GM19328 (cell line): ENCODE results near the gene BBX.

Experiments
- ATAC-seq: cut with Tn5 transposase; IDR thresholded peaks from one replicate; pipeline ENCODE4 v1.9.1; 2021; ENCODE audit warnings: mild to moderate bottlenecking, moderate library complexity; ENCODE audit not compliant: unreplicated experiment

BBX gene

DNA sequence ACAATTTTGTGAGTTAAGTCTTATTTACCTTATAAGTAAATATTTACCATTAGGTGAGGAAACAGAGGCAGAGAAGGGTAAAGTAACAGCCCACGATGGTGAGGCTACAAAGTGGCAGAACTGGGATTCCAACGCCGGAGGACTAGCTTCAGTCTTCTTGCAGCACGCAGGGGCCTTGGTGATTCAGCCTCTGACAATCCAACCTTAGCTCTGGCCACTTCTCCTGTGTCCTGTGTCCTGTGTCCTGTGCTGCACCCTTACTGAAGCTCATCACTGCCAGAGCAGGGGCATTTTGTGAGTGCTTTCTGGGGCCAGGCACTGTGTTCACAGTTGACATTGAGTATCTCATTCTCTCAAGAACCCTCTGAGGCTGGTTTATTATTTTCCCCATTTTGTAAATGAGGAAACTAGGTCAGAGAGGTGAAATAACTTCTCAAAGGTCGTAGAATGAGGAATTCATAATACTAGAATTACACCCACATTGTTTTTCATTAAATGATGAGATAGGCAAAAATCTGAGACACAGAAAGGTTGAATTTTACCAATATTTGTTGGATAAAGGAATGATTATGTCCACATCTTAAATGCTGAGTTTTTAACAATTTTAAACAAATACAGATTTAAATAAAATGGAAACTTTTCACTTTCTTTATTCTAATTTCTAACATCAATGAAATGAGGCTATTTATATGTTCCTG is 215.9 kb downstream of the BBX start:
- no peak for ATAC-seq

DNA sequence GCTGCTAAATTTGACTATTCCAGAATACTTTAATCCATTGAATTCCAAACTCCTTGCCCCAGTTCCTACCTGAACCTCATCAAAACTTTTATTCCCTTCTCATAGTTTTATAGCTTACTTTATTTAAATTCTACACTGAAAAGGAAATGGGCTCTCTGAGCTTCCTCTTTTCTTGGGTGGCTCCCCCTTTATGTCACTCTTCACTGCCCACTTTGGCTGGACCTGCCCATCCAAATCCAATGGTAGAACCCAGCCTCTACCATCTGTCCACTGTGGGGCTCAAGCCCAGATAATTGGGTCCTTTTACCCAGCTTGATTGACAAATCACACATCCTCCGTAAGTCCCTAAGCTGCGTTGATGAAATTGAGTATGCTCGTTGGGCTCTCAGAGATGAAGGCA is 216.5 kb downstream of the BBX start:
- no peak for ATAC-seq

DNA sequence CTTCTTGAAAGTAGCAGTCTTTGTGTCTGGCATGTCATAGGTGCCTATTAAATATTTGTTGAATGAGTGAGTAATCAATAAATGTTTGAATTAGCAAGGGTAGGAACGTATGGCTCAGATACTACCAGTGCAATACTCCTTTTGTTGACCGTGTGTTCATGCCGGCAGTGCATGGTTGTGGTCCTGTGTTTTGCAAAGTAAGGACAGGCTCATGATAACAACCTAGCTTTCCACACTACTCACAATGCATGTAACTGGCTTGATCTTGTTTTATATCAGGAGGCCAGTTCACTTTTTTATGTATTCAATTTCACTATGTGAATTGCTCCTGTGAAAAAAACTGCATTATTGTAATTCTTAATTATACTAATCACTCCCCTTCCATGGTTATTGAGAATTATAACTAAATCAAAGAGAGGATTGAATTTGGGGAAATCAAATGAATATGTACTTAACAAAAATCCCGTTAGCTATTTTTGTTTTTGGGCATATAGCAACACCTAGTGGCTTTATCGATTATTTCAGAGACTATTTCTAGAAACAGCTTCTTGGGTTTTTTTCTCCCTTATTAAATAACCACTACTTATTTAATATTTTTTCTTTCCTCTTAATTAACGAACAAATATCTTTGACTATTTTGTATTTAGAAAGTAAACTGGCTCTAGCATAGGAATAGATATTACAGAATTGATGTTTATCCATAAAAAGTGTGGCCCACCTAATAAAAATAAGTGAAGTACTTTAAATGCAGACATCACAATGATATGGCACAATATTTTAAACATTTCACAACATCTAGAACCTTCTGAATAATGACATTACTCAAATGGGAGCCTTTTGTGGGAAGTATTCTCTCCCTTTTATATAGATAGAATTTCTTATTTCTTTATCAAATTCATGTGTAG is 218.5 kb downstream of the BBX start:
- no peak for ATAC-seq

DNA sequence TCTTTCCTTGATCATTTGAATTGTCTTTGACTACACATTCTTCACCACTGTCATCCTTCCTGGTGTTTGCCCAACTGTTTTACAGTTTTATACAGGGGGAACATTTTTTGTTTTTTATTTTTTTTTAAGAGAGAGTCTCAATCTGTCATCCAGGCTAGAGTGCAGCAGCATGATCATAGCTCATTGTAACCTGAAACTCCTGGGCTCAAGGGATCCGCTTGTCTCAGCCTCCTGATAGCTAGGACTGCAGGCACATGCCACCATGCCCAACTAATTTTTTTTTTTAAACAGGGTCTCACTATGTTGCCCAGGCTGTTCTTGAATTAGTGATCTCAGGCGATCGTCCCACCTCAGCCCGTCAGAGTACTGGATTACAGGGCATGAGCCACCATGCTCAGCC is 222.6 kb downstream of the BBX start:
- no peak for ATAC-seq

- ATAC-seq = no peak
Observed at GRCh38 chr3:107752202-107752990, 229.6 kb downstream of the BBX start.

- ATAC-seq = peak; percentile 60
Observed at GRCh38 chr3:107753494-107753893, 230.7 kb downstream of the BBX start.

- ATAC-seq = no peak
Observed at GRCh38 chr3:107753976-107754375, 231.2 kb downstream of the BBX start.

GRCh38 chr3:107756649-107757048 is 233.9 kb downstream of the BBX start:
- ATAC-seq = no peak

DNA sequence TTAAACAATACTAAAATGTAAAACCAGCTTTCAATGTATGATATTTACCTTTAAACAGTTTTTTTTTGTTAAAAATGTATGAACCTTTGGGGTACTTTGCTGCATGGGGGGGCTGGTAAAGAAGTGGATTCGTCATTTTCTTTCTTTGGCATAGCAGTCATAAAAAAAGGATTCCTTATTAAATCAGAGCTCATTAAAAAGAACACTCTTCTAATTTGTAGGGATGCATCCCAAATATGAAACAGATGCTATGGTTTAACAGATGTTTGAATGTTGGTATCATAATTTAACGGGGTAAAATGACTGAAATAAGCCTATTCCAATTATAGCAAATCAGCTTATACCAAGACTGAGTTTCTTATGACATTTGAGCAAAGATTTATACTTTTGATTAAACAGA is 234.4 kb downstream of the BBX start:
- ATAC-seq = no peak

DNA sequence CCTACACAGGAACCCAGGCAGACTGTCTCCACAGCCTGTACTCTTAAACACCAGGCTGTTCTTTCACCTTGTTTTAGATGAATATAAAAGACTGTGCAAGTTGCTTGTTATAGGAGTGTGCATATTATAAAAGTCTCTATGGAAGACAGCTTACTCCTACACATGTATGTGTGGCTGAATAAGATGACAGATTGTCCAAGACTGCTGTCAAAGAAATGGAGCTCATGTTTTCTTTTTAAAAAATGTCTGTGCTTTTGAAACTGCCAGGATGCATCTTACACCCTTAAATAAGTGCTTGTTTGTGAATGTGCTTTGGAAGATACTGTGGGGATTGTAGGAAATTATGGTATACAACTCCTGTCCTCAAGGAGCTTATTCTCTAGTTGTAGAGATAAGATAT is 237.4 kb downstream of the BBX start:
- no peak for ATAC-seq

GRCh38 chr3:107761391-107761790 is 238.6 kb downstream of the BBX start:
- ATAC-seq = no peak

GRCh38 chr3:107765524-107765923 is 242.8 kb downstream of the BBX start:
- no peak for ATAC-seq

DNA sequence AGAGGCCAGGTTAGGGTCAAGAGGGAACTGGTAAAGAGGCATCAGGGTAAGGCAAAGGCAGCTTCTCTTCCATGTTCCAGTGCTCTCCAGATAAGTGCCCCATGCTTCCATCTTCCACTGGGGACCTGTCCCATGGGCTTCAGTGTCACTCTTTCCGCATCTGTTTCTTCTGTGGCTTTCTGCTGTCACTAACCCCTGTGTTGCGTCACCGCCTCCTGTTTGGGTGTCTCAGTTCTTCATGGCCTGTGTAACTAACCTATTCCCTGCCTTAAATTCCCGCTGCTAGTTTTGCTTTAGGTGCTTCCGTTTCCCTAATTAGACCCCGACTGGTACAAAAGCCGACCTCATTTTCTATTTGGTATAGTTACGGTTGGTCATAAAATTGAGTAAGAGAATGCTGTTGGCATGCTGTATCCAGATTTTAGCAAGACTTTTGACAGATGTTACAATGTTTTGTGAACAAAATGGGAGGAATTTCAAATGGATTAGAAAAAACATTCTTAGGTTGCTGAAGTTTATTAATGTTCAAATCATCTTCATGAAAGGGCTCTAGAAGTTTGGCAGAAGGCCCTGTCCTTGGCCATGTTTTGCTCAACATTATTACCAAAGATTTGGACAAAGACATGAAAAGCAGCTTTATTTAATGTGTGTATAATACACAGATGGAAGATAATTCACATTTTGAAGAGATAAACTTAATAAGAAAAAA is 245.3 kb downstream of the BBX start:
- ATAC-seq = no peak

- no peak for ATAC-seq
Observed at GRCh38 chr3:107769882-107770281, 247.1 kb downstream of the BBX start.

- ATAC-seq = no peak
Observed at GRCh38 chr3:107772016-107772415, 249.3 kb downstream of the BBX start.

GRCh38 chr3:107775974-107776373 is 253.2 kb downstream of the BBX start:
- ATAC-seq = no peak

- ATAC-seq = no peak
Observed at GRCh38 chr3:107781253-107781652, 258.5 kb downstream of the BBX start.

DNA sequence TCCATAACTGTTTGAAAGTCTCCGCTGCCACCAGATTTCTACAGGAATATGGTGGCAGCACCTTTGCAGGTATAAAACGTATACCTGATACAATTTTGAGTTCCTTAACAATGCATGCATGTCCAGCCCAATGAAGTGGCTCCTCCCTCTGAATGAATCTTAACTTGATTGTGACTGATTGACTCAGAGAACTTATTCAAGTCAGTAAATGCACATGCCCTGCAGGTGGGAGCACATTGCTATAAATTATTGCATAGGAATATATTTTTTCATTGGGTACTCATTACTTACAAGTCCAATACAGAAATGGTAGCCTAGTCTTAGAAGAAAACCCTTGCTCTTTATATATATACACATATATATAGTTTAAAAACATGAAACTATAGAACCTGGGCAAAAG is 259.3 kb downstream of the BBX start:
- no peak for ATAC-seq

DNA sequence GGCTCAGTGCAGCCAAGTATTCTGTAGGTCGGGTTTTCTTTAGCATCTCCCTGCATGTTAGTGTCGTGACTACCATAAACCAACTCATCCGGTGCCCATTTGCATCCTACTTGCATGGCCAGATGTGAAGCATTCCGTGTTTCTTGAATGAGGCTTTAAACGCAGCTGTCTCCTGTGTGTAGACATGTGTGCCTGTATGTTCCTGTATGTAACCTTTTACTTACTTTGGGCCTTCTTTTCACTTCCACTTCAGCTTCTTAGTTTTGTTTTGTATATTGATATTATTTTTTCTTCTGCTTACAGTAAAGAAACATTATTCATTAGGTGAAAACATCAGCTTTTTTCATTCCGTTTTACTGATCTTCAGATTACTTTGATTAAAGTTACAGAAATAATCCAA is 267.9 kb downstream of the BBX start:
- no peak for ATAC-seq

- ATAC-seq = no peak
Observed at GRCh38 chr3:107791027-107791426, 268.3 kb downstream of the BBX start.

DNA sequence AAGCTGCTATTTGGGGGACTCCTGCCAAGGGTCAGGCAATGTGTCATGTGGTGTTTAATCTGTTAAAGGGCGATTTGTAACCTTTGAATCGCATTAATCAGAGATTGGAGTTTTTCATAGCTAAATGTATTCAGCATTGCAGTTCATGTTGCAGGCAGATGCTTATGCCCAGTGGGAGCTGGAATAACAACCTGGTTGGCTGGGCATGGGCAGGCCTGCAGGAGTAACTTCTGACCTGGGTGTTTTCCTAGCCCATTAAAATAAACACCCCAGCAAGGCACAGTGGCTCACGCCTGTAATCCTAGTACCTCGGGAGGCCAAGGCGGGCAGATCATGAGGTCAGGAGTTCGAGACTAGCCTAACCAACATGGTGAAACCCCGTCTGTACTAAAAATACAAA is 268.7 kb downstream of the BBX start:
- no peak for ATAC-seq
